Ovary (tissue), 9 donors: ENCODE measurements around the gene ROR2. TPM values are rescaled to one million over a fixed set of nuclear protein-coding genes. Genes with fewer than 3 reads are reported as not detected.
"Not testable (repeated sequence)": the region's sequence is repeated elsewhere in the genome, so short reads cannot be mapped to it uniquely, and the experiment has no call there.

Experiments used
- DNase-seq, 5 donors: peaks; one replicate each; pipeline ENCODE4 v3.0.0-alpha.2; 2019 to 2020
- H3K27ac ChIP-seq, 2 donors: fragments of 200-600 bp; one replicate each; pipeline versions ENCODE4 v1.5.1 to v1.8.0; 2019 to 2022
- H3K27me3 ChIP-seq: fragments of 200-600 bp; one replicate; pipeline ENCODE4 v1.8.0; 2022
- H3K36me3 ChIP-seq: fragments of 200-600 bp; sonication (generic); one replicate; pipeline ENCODE4 v1.5.1; 2019
- H3K4me1 ChIP-seq: one replicate; pipeline ENCODE4 v1.8.1; 2013; ENCODE audit warnings: mild to moderate bottlenecking, moderate library complexity; ENCODE audit not compliant: insufficient read depth
- H3K4me3 ChIP-seq: fragments of 200-600 bp; sonication (generic); one replicate; pipeline ENCODE4 v1.5.1; 2017
- H3K9me3 ChIP-seq, 2 donors: fragments of 200-600 bp in 1 of 2; sonication (generic) in 1 of 2; one replicate each; pipeline versions ENCODE4 v1.5.1 to v1.8.1; 2013 to 2019; ENCODE audit warnings: mild to moderate bottlenecking in 1 of 2, moderate library complexity in 1 of 2
- EP300 ChIP-seq: sonication (generic); formaldehyde crosslinking; IDR thresholded peaks from one replicate; pipeline ENCODE4 v1.6.1; 2017; ENCODE audit warnings: antibody characterized with exemption
- POLR2A ChIP-seq: fragments of 450-650 bp; IDR thresholded peaks from one replicate; pipeline ENCODE4 v1.6.1; 2017; ENCODE audit warnings: antibody characterized with exemption, mild to moderate bottlenecking, moderate library complexity
- WGBS, 3 donors: extraction: QIAGEN DNeasy Blood & Tissue Kit in 1 of 3; methylation state at CpG; one replicate each; pipeline versions ENCODE4 v1.1.5 to v1.1.7; 2013 to 2017; 5-methylcytosine and 5-hydroxymethylcytosine counted together
- intact Hi-C, 4 donors: fragments of 100-400 bp; cut with DNase I; formaldehyde crosslinking; loops; one replicate each; pipeline versions ENCODE4 v1.11.0 to v1.15.1; 2022 to 2023
- polyA plus RNA-seq, 2 donors: library from polyadenylated mRNA; stranded (reverse); fragments of 200-250 nt in 1 of 2; fragments of 350-450 nt in 1 of 2; fragmentation: Illumina TruSeq in 1 of 2; extraction: RNeasy Lipid Tissue Mini Kit (QIAGEN cat#74804) in 1 of 2; gene quantifications; one replicate each; pipeline ENCODE4 v1.2.3, GENCODE V29; 2013 to 2014
- total RNA-seq, 7 donors: library from RNA; depleted of rRNA in 2 of 7; stranded (reverse); fragments of >200 nt in 2 of 7; fragmentation: NEBNext Ultra II Directional in 3 of 7; extraction: Animal tissue kit (Norgen Biotek cat#: 25700) in 3 of 7; gene quantifications; one replicate each; pipeline versions ENCODE4 v1.1.0 to v1.2.4, GENCODE V29; 2016 to 2023
- TF ChIP-seq, protein P1 (sequence below), 3 donors: fragments of 450-650 bp in 2 of 3; fragments of 200-600 bp in 1 of 3; IDR thresholded peaks; one replicate each; pipeline versions ENCODE4 v1.5.1 to v1.8.0; 2016 to 2022; ENCODE audit warnings: antibody characterized with exemption in 3 of 3, mild to moderate bottlenecking in 1 of 3
- donor health status: DM: no; HTN: no; CAD: no; lungs with moderate emphysema.
- donor health status: DM: no; HTN: no; CAD: no.
- donor health status: Bipolar disorder and iron deficiency.
- donor health status: DM: yes; HTN: yes; CAD: no.
- donor health status: DM: no; HTN: no; CAD: no.
- donor health status: DM: yes; HTN: yes; CAD: no.

The ROR2 gene
- total and polyA plus RNA-seq, 9 donors = 11.4 to 35.5 (median 27.7) TPM

DNA sequence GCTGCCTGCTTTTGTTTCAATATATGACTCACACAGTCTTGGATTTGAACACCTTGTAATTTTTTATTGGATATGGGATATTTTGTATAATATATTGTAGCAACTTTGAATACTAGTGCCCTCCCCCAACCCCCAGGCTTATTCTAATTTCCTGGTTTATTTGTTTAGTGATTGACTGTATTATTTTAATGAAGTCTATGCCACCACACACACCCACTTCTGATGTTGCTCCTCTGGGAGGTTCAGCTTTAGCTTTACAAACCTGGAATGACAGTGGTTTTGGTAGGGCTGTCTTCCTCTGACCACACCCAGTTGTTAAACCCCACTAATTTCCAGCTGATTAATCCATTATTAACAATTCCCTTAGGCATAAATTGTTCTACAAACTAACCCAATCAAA lies 320.3 kb downstream of the ROR2 start:
- H3K36me3 ChIP-seq = no peaks in the 10 kb centered on the region
- no peaks in the 10 kb centered on the region for H3K27me3 ChIP-seq
- H3K9me3 ChIP-seq = no peaks in the 10 kb centered on the region
- TF ChIP-seq POLR2A = no peak
- TF ChIP-seq EP300 = no peak
- TF ChIP-seq, protein P1, sequence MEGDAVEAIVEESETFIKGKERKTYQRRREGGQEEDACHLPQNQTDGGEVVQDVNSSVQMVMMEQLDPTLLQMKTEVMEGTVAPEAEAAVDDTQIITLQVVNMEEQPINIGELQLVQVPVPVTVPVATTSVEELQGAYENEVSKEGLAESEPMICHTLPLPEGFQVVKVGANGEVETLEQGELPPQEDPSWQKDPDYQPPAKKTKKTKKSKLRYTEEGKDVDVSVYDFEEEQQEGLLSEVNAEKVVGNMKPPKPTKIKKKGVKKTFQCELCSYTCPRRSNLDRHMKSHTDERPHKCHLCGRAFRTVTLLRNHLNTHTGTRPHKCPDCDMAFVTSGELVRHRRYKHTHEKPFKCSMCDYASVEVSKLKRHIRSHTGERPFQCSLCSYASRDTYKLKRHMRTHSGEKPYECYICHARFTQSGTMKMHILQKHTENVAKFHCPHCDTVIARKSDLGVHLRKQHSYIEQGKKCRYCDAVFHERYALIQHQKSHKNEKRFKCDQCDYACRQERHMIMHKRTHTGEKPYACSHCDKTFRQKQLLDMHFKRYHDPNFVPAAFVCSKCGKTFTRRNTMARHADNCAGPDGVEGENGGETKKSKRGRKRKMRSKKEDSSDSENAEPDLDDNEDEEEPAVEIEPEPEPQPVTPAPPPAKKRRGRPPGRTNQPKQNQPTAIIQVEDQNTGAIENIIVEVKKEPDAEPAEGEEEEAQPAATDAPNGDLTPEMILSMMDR (IDR thresholded peaks at IDR 0.05) = no peak
- intact Hi-C loops = no loop called here
- no peak overlapping the region for H3K4me3 ChIP-seq
- DNase-seq = no peak
- no peaks in the 10 kb centered on the region for H3K4me1 ChIP-seq
- no peak overlapping the region for H3K27ac ChIP-seq

DNA sequence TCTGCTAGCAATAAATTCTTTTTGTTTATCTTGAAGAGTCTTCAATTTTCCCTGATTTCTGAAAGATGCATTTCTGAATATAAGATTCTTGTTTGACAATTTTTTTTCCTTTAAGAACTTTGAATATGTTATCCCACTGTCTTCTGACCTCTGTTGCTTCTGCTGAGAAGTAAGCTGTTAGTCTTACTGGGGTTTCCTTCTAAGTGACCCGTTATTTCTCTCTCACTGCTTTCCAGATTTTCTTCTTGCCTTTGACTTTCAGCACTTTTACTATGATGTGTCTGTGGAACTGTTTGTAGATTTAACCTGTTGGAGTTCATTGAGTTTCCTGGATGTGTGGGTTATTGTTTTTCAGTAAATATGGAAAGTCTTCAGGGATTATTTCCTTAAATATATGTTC lies 321.1 kb downstream of the ROR2 start:
- Histone ChIP-seq H3K4me1 (no peaks in the 10 kb centered on the region), H3K9me3 (no peaks in the 10 kb centered on the region), H3K27me3 (no peaks in the 10 kb centered on the region), H3K4me3 (no peak overlapping the region), H3K27ac (no peak overlapping the region), H3K36me3 (no peaks in the 10 kb centered on the region)
- no peak for DNase-seq
- intact Hi-C loops = no loop called here
- WGBS, 3 donors = 86 to 93% (median 91%) methylated on average over 1 of the region's 1 CpG
- TF ChIP-seq EP300 = no peak
- TF ChIP-seq POLR2A = no peak
- TF ChIP-seq, protein P1 (IDR thresholded peaks at IDR 0.05) = no peak

GRCh38 chr9:91625331-91625730 lies 324.7 kb downstream of the ROR2 start:
- H3K9me3 ChIP-seq = no peaks in the 10 kb centered on the region

DNA sequence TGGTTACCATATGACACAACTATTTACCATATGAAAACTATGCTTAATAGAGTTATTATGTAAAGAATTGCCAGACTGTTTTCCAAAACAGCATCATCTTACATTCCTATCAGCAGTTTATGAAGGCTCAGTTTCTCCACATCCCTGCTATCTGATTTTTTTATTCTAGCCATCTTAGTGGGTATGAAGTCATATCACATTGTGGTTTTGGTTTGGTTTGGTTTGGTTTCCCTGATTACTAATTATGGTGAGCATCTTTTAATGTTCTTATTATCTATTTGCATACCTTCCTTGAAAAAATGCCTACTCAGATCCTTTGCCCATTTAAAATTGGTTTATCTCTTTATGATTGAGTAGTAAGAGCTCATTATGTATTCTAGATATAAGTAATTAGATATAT lies 327.0 kb downstream of the ROR2 start:
- no peaks in the 10 kb centered on the region for H3K27me3 ChIP-seq
- intact Hi-C loops = no loop called here
- no peaks in the 10 kb centered on the region for H3K4me1 ChIP-seq
- no peak overlapping the region for H3K27ac ChIP-seq
- H3K4me3 ChIP-seq = no peak overlapping the region
- no peak for DNase-seq
- no peaks in the 10 kb centered on the region for H3K36me3 ChIP-seq
- TF ChIP-seq, protein P1 (IDR thresholded peaks at IDR 0.05) = no peak
- TF ChIP-seq POLR2A (no peak), EP300 (no peak)
- no peaks in the 10 kb centered on the region for H3K9me3 ChIP-seq

More at GRCh38 chr9:91625331-91625730, 324.7 kb downstream of the ROR2 start:
- H3K4me1 ChIP-seq = no peaks in the 10 kb centered on the region
- no peaks in the 10 kb centered on the region for H3K36me3 ChIP-seq
- no peak overlapping the region for H3K4me3 ChIP-seq
- no peak for DNase-seq
- H3K27ac ChIP-seq = no peak overlapping the region
- no peaks in the 10 kb centered on the region for H3K27me3 ChIP-seq
- TF ChIP-seq, protein P1 (IDR thresholded peaks at IDR 0.05) = no peak
- TF ChIP-seq POLR2A (no peak), EP300 (no peak)
- intact Hi-C loops = no loop called here
- WGBS, 3 donors = 2 to 17% (median 7%) methylated on average over 1 of the region's 1 CpG

GRCh38 chr9:91622121-91622520 lies 327.9 kb downstream of the ROR2 start:
- H3K4me3 ChIP-seq, H3K36me3 ChIP-seq, H3K4me1 ChIP-seq, intact Hi-C loops, H3K9me3 ChIP-seq, H3K27ac ChIP-seq, DNase-seq, H3K27me3 ChIP-seq: not testable (repeated sequence)
- 96% methylated on average over 3 of the region's 3 CpGs for WGBS, 3 donors

- H3K27me3 ChIP-seq, H3K9me3 ChIP-seq, DNase-seq, H3K4me1 ChIP-seq, H3K36me3 ChIP-seq, intact Hi-C loops, H3K27ac ChIP-seq, H3K4me3 ChIP-seq: not testable (repeated sequence)
- WGBS, 3 donors = 98 to 100% (median 100%) methylated on average over 2 of the region's 2 CpGs
Measured at GRCh38 chr9:91614044-91614443, 336.0 kb downstream of the ROR2 start.
